ENCODE results near the gene CALR. TPM values are rescaled to one million over a fixed set of nuclear protein-coding genes. Genes with fewer than 3 reads are reported as not detected.
A peak's percentile ranks its signal among the peaks of the same experiment; 100 is the strongest.
"Not testable (repeated sequence)": the region's sequence is repeated elsewhere in the genome, so short reads cannot be mapped to it uniquely, and the experiment has no call there.

CALR gene
- total RNA-seq, 1 experiment from 2014 or later: 1,700 TPM

GRCh38 chr19:12953138-12953798 is 14.9 kb downstream of the CALR start:
- Histone ChIP-seq H3K9me3 (replicated peaks) (no peaks in the 10 kb centered on the region), H3K4me3 (no peak overlapping the region), H3K27me3 (replicated peaks) (no peaks in the 10 kb centered on the region), H3K36me3 (peaks cover 87% of the 10 kb centered on the region), H3K4me1 (replicated peaks) (peaks cover 15% of the 10 kb centered on the region), H3K27ac (peak overlapping the region; percentile 46; the same call in 1 of the 2 replicates)
- no peak for DNase-seq (ENCODE audit: low read depth in 1 of 2, low spot score in 2 of 2)

GRCh38 chr19:12953799-12954611 is 15.6 kb downstream of the CALR start:
- DNase-seq (ENCODE audit: low read depth in 1 of 2, low spot score in 2 of 2): no peak
- peaks cover 79% of the 10 kb centered on the region for H3K36me3 ChIP-seq
- no peaks in the 10 kb centered on the region for H3K9me3 ChIP-seq (replicated peaks)

GRCh38 chr19:12954612-12954962 is 16.2 kb downstream of the CALR start:
- DNase-seq (ENCODE audit: low read depth in 1 of 2, low spot score in 2 of 2): no peak
- H3K27ac ChIP-seq: no peak overlapping the region
- peaks cover 73% of the 10 kb centered on the region for H3K36me3 ChIP-seq

More at GRCh38 chr19:12953799-12954611, 15.6 kb downstream of the CALR start:
- Histone ChIP-seq H3K4me3 (no peak overlapping the region), H3K27me3 (replicated peaks) (no peaks in the 10 kb centered on the region), H3K27ac (no peak overlapping the region), H3K4me1 (replicated peaks) (peaks cover 15% of the 10 kb centered on the region)

GRCh38 chr19:12955575-12955974 is 17.2 kb downstream of the CALR start:
- not testable (repeated sequence) for H3K27ac ChIP-seq; H3K4me3 ChIP-seq; H3K27me3 ChIP-seq (replicated peaks); DNase-seq (ENCODE audit: low read depth in 1 of 2, low spot score in 2 of 2); H3K9me3 ChIP-seq (replicated peaks)
- Histone ChIP-seq H3K36me3 (peaks cover 63% of the 10 kb centered on the region), H3K4me1 (replicated peaks) (peaks cover 15% of the 10 kb centered on the region)

More at GRCh38 chr19:12954612-12954962, 16.2 kb downstream of the CALR start:
- no peak overlapping the region for H3K4me3 ChIP-seq
- peaks cover 15% of the 10 kb centered on the region for H3K4me1 ChIP-seq (replicated peaks)
- no peaks in the 10 kb centered on the region for H3K9me3 ChIP-seq (replicated peaks)
- H3K27me3 ChIP-seq (replicated peaks): no peaks in the 10 kb centered on the region

GRCh38 chr19:12955996-12956395 is 17.6 kb downstream of the CALR start:
- Histone ChIP-seq H3K27ac (no peak overlapping the region), H3K36me3 (peaks cover 59% of the 10 kb centered on the region)
- DNase-seq (ENCODE audit: low read depth in 1 of 2, low spot score in 2 of 2): no peak

GRCh38 chr19:12956446-12957388 is 18.3 kb downstream of the CALR start, which contains the start of gene GADD45GIP1:
Gene GADD45GIP1, minus strand, starts transcription at chr19:12957223. Its CDS starts 11 bp downstream, at chr19:12957212.
- H3K27ac ChIP-seq: peak within 1 kb of the TSS; percentile 78
- no peaks in the 10 kb centered on the region for H3K27me3 ChIP-seq (replicated peaks)
- peaks cover 15% of the 10 kb centered on the region for H3K4me1 ChIP-seq (replicated peaks)
- H3K36me3 ChIP-seq: peaks cover 52% of the 10 kb centered on the region
- peak; percentile 81 to 85 for DNase-seq (ENCODE audit: low read depth in 1 of 2, low spot score in 2 of 2)
- peak within 1 kb of the TSS; percentile 96 for H3K4me3 ChIP-seq
- no peaks in the 10 kb centered on the region for H3K9me3 ChIP-seq (replicated peaks)

More at GRCh38 chr19:12955996-12956395, 17.6 kb downstream of the CALR start:
- H3K27me3 ChIP-seq (replicated peaks): no peaks in the 10 kb centered on the region
- peak overlapping the region; percentile 96 for H3K4me3 ChIP-seq
- H3K4me1 ChIP-seq (replicated peaks): peaks cover 15% of the 10 kb centered on the region
- no peaks in the 10 kb centered on the region for H3K9me3 ChIP-seq (replicated peaks)

GRCh38 chr19:12957389-12957952 is 19.1 kb downstream of the CALR start:
- DNase-seq (ENCODE audit: low read depth in 1 of 2, low spot score in 2 of 2); H3K27me3 ChIP-seq (replicated peaks); H3K9me3 ChIP-seq (replicated peaks): not testable (repeated sequence)
- Histone ChIP-seq H3K27ac (peak overlapping the region; percentile 78; the same call in 1 of the 2 replicates), H3K4me1 (replicated peaks) (peaks cover 13% of the 10 kb centered on the region), H3K36me3 (peaks cover 45% of the 10 kb centered on the region), H3K4me3 (peak overlapping the region; percentile 96)

- Histone ChIP-seq H3K36me3 (peaks cover 24% of the 10 kb centered on the region), H3K27me3 (replicated peaks) (no peaks in the 10 kb centered on the region), H3K27ac (no peak overlapping the region), H3K4me1 (replicated peaks) (peaks cover 10% of the 10 kb centered on the region), H3K9me3 (replicated peaks) (no peaks in the 10 kb centered on the region), H3K4me3 (no peak overlapping the region)
- DNase-seq (ENCODE audit: low read depth in 1 of 2, low spot score in 2 of 2): no peak
Measured at GRCh38 chr19:12959481-12959880, 21.1 kb downstream of the CALR start.

- H3K27ac ChIP-seq: no peak overlapping the region
- peak; percentile 82 to 87 for DNase-seq (ENCODE audit: low read depth in 1 of 2, low spot score in 2 of 2)
- H3K4me1 ChIP-seq (replicated peaks): peaks cover 7% of the 10 kb centered on the region
- peak overlapping the region; percentile 24 for H3K4me3 ChIP-seq
- no peaks in the 10 kb centered on the region for H3K9me3 ChIP-seq (replicated peaks)
- H3K36me3 ChIP-seq: no peaks in the 10 kb centered on the region
- no peaks in the 10 kb centered on the region for H3K27me3 ChIP-seq (replicated peaks)
Measured at GRCh38 chr19:12965017-12965811, 26.8 kb downstream of the CALR start.

- no peak for DNase-seq (ENCODE audit: low read depth in 1 of 2, low spot score in 2 of 2)
- no peaks in the 10 kb centered on the region for H3K27me3 ChIP-seq (replicated peaks)
- H3K4me3 ChIP-seq: no peak overlapping the region
- no peak overlapping the region for H3K27ac ChIP-seq
- peaks cover 7% of the 10 kb centered on the region for H3K4me1 ChIP-seq (replicated peaks)
- no peaks in the 10 kb centered on the region for H3K9me3 ChIP-seq (replicated peaks)
- no peaks in the 10 kb centered on the region for H3K36me3 ChIP-seq
Measured at GRCh38 chr19:12965812-12966135, 27.4 kb downstream of the CALR start.

- no peak for DNase-seq (ENCODE audit: low read depth in 1 of 2, low spot score in 2 of 2)
- H3K4me3 ChIP-seq: no peak overlapping the region
- H3K27me3 ChIP-seq (replicated peaks): no peaks in the 10 kb centered on the region
- no peaks in the 10 kb centered on the region for H3K9me3 ChIP-seq (replicated peaks)
- H3K27ac ChIP-seq: no peak overlapping the region
- no peaks in the 10 kb centered on the region for H3K36me3 ChIP-seq
- peaks cover 7% of the 10 kb centered on the region for H3K4me1 ChIP-seq (replicated peaks)
Measured at GRCh38 chr19:12967907-12968306, 29.5 kb downstream of the CALR start.

- H3K9me3 ChIP-seq (replicated peaks): no peaks in the 10 kb centered on the region
- no peak within 1 kb of the TSS for H3K27ac ChIP-seq
Measured at GRCh38 chr19:12969292-12969988, 31.0 kb downstream of the CALR start, which contains the start of gene DAND5. Gene DAND5, plus strand, starts transcription at chr19:12969576. Its CDS starts 85 bp downstream, at chr19:12969661.

More at GRCh38 chr19:12969292-12969988, 31.0 kb downstream of the CALR start, which contains the start of gene DAND5:
- no peaks in the 10 kb centered on the region for H3K36me3 ChIP-seq
- peaks cover 7% of the 10 kb centered on the region for H3K4me1 ChIP-seq (replicated peaks)
- no peaks in the 10 kb centered on the region for H3K27me3 ChIP-seq (replicated peaks)
- no peak within 1 kb of the TSS for H3K4me3 ChIP-seq
- DNase-seq (ENCODE audit: low read depth in 1 of 2, low spot score in 2 of 2): no peak

Measured in SJSA1 (cell line).